ENCODE results near the gene PROZ. TPM values are rescaled to one million over a fixed set of nuclear protein-coding genes. Genes with fewer than 3 reads are reported as not detected.

Gene PROZ
- total and polyA plus RNA-seq, 10 donors: 0.11 TPM; not detected in 9

GRCh38 chr13:113144255-113144629, 14.2 kb upstream of the PROZ start:
- Histone ChIP-seq H3K4me1 (no peaks in the 10 kb centered on the region), H3K27ac (no peak overlapping the region), H3K36me3 (no peaks in the 10 kb centered on the region), H3K27me3 (replicated peaks in 1 of 7) (peaks cover 0 to 10% (median 0%) of the 10 kb centered on the region in 7 donors), H3K9me3 (no peaks in the 10 kb centered on the region), H3K4me3 (no peak overlapping the region)
- WGBS, 5 donors: 87 to 95% (median 91%) methylated on average over 10 to 12 of the region's 12 CpGs
- intact Hi-C loops (cut with DNase I; ENCODE audit: low total_unique reads): no loop called here
- no peak for DNase-seq
- TF ChIP-seq CTCF (IDR thresholded peaks at IDR 0.05 in 8 of 11, conservative IDR thresholded peaks at IDR 0.05 in 3 of 11) (no peak), POLR2AphosphoS5 (IDR thresholded peaks at IDR 0.05) (no peak), POLR2A (IDR thresholded peaks at IDR 0.05) (no peak)

GRCh38 chr13:113145496-113145895, 13.0 kb upstream of the PROZ start:
- 61 to 82% (median 73%) methylated on average over 12 of the region's 12 CpGs for WGBS, 5 donors
- no peak for TF ChIP-seq POLR2AphosphoS5 (IDR thresholded peaks at IDR 0.05)
- no peak for TF ChIP-seq CTCF (IDR thresholded peaks at IDR 0.05 in 8 of 11, conservative IDR thresholded peaks at IDR 0.05 in 3 of 11)
- no peak for TF ChIP-seq POLR2A (IDR thresholded peaks at IDR 0.05)
- no peak for DNase-seq
- H3K4me3 ChIP-seq: no peak overlapping the region
- no peak overlapping the region for H3K27ac ChIP-seq
- H3K36me3 ChIP-seq: no peaks in the 10 kb centered on the region
- H3K27me3 ChIP-seq (replicated peaks in 1 of 7): peaks cover 0 to 22% (median 0%) of the 10 kb centered on the region in 7 donors
- intact Hi-C loops (cut with DNase I; ENCODE audit: low total_unique reads): no loop called here
- no peaks in the 10 kb centered on the region for H3K9me3 ChIP-seq
- H3K4me1 ChIP-seq: no peaks in the 10 kb centered on the region

- 82 to 93% (median 84%) methylated on average over 11 to 15 of the region's 15 CpGs for WGBS, 5 donors
These were observed 12.4 kb upstream of the PROZ start for GRCh38 chr13:113145911-113146598.

More at GRCh38 chr13:113145911-113146598, 12.4 kb upstream of the PROZ start:
- no peak for DNase-seq
- TF ChIP-seq POLR2A (IDR thresholded peaks at IDR 0.05) (no peak), POLR2AphosphoS5 (IDR thresholded peaks at IDR 0.05) (no peak), CTCF (IDR thresholded peaks at IDR 0.05 in 8 of 11, conservative IDR thresholded peaks at IDR 0.05 in 3 of 11) (no peak)
- Histone ChIP-seq H3K36me3 (no peaks in the 10 kb centered on the region), H3K4me3 (no peak overlapping the region), H3K4me1 (no peaks in the 10 kb centered on the region), H3K27me3 (replicated peaks in 1 of 7) (peaks cover 0 to 27% (median 0%) of the 10 kb centered on the region in 7 donors), H3K27ac (no peak overlapping the region), H3K9me3 (no peaks in the 10 kb centered on the region)
- intact Hi-C loops (cut with DNase I; ENCODE audit: low total_unique reads): no loop called here
